Hypothalamus (tissue), 51 donors: ENCODE measurements around the gene CLEC18B.
"Not testable (repeated sequence)": the region's sequence is repeated elsewhere in the genome, so short reads cannot be mapped to it uniquely, and the experiment has no call there.

Experiments
- DNase-seq, 51 donors: peaks; one replicate each; lab custom pipeline; 2025; lab: John Stamatoyannopoulos, UW

CLEC18B gene

GRCh38 chr16:74409185-74409981, 11.9 kb downstream of the CLEC18B start:
- not testable (repeated sequence) for DNase-seq

- not testable (repeated sequence) for DNase-seq
Measured at GRCh38 chr16:74407362-74407705, 13.9 kb downstream of the CLEC18B start.

- not testable (repeated sequence) for DNase-seq
Measured at GRCh38 chr16:74406600-74407361, 14.5 kb downstream of the CLEC18B start.

GRCh38 chr16:74404148-74404933, 16.9 kb downstream of the CLEC18B start:
- not testable (repeated sequence) for DNase-seq

GRCh38 chr16:74400238-74400637, 21.0 kb downstream of the CLEC18B start:
- DNase-seq: not testable (repeated sequence)

- peak in 1 of 51 donors; percentile 12 for DNase-seq
Measured at GRCh38 chr16:74398212-74398895, 22.9 kb downstream of the CLEC18B start.

GRCh38 chr16:74396521-74397017, 24.7 kb downstream of the CLEC18B start:
- peak in 12 of 51 donors; percentile 18 to 47 (median 31) for DNase-seq

- not testable (repeated sequence) for DNase-seq
Measured at GRCh38 chr16:74394604-74395003, 26.7 kb downstream of the CLEC18B start.

- DNase-seq: not testable (repeated sequence)
Measured at GRCh38 chr16:74394131-74394530, 27.1 kb downstream of the CLEC18B start.

GRCh38 chr16:74391454-74392050, 29.7 kb downstream of the CLEC18B start:
- not testable (repeated sequence) for DNase-seq

- not testable (repeated sequence) for DNase-seq
Measured at GRCh38 chr16:74382339-74383034, 38.8 kb downstream of the CLEC18B start.

GRCh38 chr16:74373847-74374184, 47.5 kb downstream of the CLEC18B start:
- DNase-seq: not testable (repeated sequence)

- no peak for DNase-seq
Measured at GRCh38 chr16:74372953-74373846, 48.1 kb downstream of the CLEC18B start.

GRCh38 chr16:74372369-74372768, 48.9 kb downstream of the CLEC18B start:
- no peak for DNase-seq

- DNase-seq: not testable (repeated sequence)
Measured at GRCh38 chr16:74370338-74371135, 50.7 kb downstream of the CLEC18B start.

- DNase-seq: peak; percentile 48 to 100 (median 95)
Measured at GRCh38 chr16:74368002-74368911, 53.0 kb downstream of the CLEC18B start.
